Measurements from ENCODE around the gene TPM2. TPM values are rescaled to one million over a fixed set of nuclear protein-coding genes. Genes with fewer than 3 reads are reported as not detected.
"Not testable (repeated sequence)": the region's sequence is repeated elsewhere in the genome, so short reads cannot be mapped to it uniquely, and the experiment has no call there.

Gene TPM2
- total RNA-seq, 2 donors from 2014 or later = 599 to 915 TPM

DNA sequence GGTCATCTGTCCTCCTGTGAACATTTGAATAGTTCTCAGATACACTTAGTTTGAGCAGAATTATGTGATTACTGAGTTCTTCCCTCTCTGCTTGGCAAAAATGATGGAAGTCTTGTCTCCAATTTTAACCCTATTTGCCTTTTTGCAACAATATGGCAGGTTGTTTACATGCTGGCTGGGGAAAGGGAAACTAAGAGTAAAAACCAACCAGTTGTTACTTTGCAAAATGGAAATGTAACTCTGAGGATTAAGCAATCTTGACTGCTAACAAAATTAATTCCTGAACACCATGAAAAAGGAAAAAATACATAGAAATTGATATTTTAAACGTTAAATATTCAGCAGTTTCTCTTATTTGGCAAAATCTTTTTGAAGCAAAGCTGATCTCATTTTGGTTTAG is 50.1 kb downstream of the TPM2 start:
- no peaks in the 10 kb centered on the region for H3K36me3 ChIP-seq
- peaks cover 0 to 11% of the 10 kb centered on the region in 2 donors for H3K4me1 ChIP-seq
- no peak overlapping the region for H3K4me3 ChIP-seq
- DNase-seq (ENCODE audit: low spot score) = no peak
- H3K27me3 ChIP-seq = no peaks in the 10 kb centered on the region
- TF ChIP-seq CTCF (IDR thresholded peaks at IDR 0.05) = no peak
- no peak overlapping the region for H3K27ac ChIP-seq
- no peaks in the 10 kb centered on the region for H3K9me3 ChIP-seq

DNA sequence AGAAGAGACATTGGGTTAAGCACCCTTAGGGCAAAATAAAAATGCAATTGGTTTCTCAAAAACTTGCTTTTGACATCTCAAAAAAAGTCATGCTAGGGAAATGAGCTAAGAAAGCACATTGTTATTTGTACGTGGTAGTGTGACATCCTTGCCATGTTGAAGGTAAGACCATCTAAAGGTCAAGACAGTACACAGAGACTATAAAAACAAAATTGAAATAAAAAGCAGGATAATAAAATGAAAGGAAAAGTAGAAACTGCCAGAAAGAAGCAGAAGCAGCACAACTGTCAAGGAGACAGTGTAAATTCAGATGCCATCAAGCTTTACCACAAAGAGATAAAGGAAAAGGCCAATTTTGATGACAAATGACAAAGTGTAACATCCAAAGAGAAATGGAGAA is 50.5 kb downstream of the TPM2 start:
- not testable (repeated sequence) for H3K36me3 ChIP-seq; DNase-seq (ENCODE audit: low spot score); H3K27me3 ChIP-seq; H3K27ac ChIP-seq; H3K4me3 ChIP-seq; H3K9me3 ChIP-seq
- peaks cover 0 to 11% of the 10 kb centered on the region in 2 donors for H3K4me1 ChIP-seq

- not testable (repeated sequence) for H3K27ac ChIP-seq; H3K4me3 ChIP-seq; DNase-seq (ENCODE audit: low spot score); H3K9me3 ChIP-seq; H3K36me3 ChIP-seq; H3K27me3 ChIP-seq
- H3K4me1 ChIP-seq = peaks cover 0 to 11% of the 10 kb centered on the region in 2 donors
Observed at GRCh38 chr9:35638751-35639150, 51.0 kb downstream of the TPM2 start.

- H3K9me3 ChIP-seq; H3K27ac ChIP-seq; H3K4me3 ChIP-seq; DNase-seq (ENCODE audit: low spot score); H3K27me3 ChIP-seq; H3K36me3 ChIP-seq: not testable (repeated sequence)
- H3K4me1 ChIP-seq = peaks cover 0 to 11% of the 10 kb centered on the region in 2 donors
Observed at GRCh38 chr9:35637427-35637955, 52.2 kb downstream of the TPM2 start.

DNA sequence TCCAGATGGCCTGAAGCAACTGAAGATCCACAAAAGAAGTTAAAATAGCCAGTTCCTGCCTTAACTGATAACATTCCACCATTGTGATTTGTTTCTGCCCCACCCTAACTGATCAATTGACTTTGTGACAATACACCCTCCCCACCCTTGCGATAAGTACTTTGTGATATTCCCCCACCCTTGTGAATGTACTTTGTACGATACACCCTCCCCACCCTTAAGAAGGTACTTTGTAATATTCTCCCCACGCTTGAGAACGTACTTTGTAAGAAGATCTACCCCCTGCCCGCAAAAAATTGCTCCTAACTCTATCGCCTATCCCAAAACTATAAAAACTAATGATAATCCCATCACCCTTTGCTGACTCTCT is 52.9 kb downstream of the TPM2 start:
- H3K36me3 ChIP-seq; DNase-seq (ENCODE audit: low spot score); H3K27ac ChIP-seq; H3K4me3 ChIP-seq; H3K27me3 ChIP-seq; H3K9me3 ChIP-seq: not testable (repeated sequence)
- H3K4me1 ChIP-seq = peaks cover 0 to 11% of the 10 kb centered on the region in 2 donors

DNA sequence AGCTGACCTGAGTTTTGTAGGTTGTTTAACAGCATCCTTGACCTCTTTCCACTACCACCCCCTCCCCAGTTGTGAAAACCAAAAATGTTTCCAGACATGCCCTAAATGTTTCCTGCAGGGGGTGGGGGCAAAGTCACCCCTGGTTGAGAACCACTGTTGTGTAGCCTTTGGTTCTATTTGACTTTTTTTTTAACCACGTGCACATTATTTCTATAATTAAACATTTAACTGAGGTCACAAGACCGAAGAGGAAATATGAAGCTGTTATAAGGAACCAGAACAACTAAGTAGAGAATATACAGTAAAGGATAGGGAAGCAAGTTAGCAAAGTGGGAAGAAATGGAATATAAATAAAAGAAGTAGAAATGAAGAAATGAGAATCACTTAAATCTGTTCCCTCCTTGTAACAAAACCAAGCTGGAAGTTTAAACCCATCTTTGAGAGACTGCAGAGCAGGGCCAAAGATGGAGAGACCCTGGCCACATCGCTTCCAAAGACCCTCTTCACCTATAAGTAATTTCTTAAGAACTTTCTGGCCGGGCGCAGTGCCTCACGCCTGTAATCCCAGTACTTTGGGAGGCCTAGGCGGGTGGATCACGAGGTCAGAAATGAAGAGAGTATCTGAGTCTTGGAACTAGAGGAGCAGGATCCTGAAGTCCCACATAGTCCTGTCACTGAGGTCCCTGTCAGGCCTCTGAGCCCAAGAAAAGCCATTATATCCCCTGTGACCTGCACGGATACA is 53.4 kb downstream of the TPM2 start:
- Histone ChIP-seq H3K27me3 (no peaks in the 10 kb centered on the region), H3K4me1 (peaks cover 0 to 11% of the 10 kb centered on the region in 2 donors), H3K9me3 (no peaks in the 10 kb centered on the region), H3K36me3 (no peaks in the 10 kb centered on the region), H3K27ac (no peak overlapping the region), H3K4me3 (no peak overlapping the region)
- no peak for TF ChIP-seq CTCF (IDR thresholded peaks at IDR 0.05)
- DNase-seq (ENCODE audit: low spot score) = no peak

DNA sequence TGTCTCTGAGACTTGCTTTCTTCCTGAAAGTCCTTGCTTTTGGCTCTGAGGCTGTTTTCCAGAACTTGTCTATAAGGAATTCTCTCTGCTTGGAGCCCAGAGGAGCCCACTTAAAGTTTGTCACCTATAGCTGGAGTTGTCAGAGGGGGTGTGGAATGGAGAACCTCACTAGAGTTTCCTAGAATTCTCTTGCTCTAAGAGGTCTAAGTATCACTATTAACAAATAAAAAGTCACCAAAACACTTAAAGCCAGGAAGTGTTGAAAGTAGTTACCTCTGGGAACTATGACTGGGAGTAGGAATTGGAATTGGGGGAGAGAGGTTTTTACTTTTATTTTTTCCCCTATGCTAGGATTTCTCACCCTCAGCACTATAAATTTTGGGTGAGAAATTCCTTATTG is 54.0 kb downstream of the TPM2 start:
- DNase-seq (ENCODE audit: low spot score) = no peak
- H3K27ac ChIP-seq = no peak overlapping the region
- H3K9me3 ChIP-seq = no peaks in the 10 kb centered on the region
- H3K36me3 ChIP-seq = no peaks in the 10 kb centered on the region
- H3K4me1 ChIP-seq = peaks cover 0 to 11% of the 10 kb centered on the region in 2 donors
- no peak for TF ChIP-seq CTCF (IDR thresholded peaks at IDR 0.05)
- no peak overlapping the region for H3K4me3 ChIP-seq
- no peaks in the 10 kb centered on the region for H3K27me3 ChIP-seq

Small RNAs within 50 kb of the gene (microRNA-seq; reads per million reads assigned to microRNA genes)
- 0 to 0.71 reads per million in 2 donors for gene MIR6852 (ENCODE audit: borderline number of aligned reads in 2 of 2, borderline replicate concordance in 1 of 2)
- 0.71 to 1.4 reads per million in 2 donors for gene MIR6853 (ENCODE audit: borderline number of aligned reads in 2 of 2, borderline replicate concordance in 1 of 2)

Other genes starting within 250 kb of the TPM2 start
- 10 to 100 TPM; 33.0 to 49.1 TPM for gene RUSC2, start 199.8 kb downstream of the TPM2 start, total RNA-seq
- gene TESK1, start 84.7 kb downstream of the TPM2 start, total RNA-seq = 10 to 100 TPM; 16.5 to 28.0 TPM
- gene CD72, start 71.5 kb downstream of the TPM2 start, total RNA-seq = 1 to 10 TPM in 1 of 2 donors, under 1 TPM in 1; 0.79 to 1.3 TPM
- under 1 TPM in 1 of 2 donors, not detected in 1; 0.55 TPM for gene SIT1, start 39.0 kb downstream of the TPM2 start, total RNA-seq
- gene RMRP, start 31.9 kb downstream of the TPM2 start, total RNA-seq = 100 to 1,000 TPM in 1 of 2 donors, not detected in 1; 431 TPM
- 10 to 100 TPM; 38.5 to 64.3 TPM for gene CCDC107, start 31.6 kb downstream of the TPM2 start, total RNA-seq
- gene ARHGEF39, start 24.7 kb downstream of the TPM2 start, total RNA-seq = under 1 TPM in 1 of 2 donors, not detected in 1; 0.44 TPM
- 1 to 10 TPM; 5.5 to 5.9 TPM for gene CA9, start 16.0 kb downstream of the TPM2 start, total RNA-seq
- gene TLN1, start 42.3 kb upstream of the TPM2 start, total RNA-seq = 100 to 1,000 TPM; 273 to 370 TPM
- 10 to 100 TPM; 34.6 to 48.5 TPM for gene CREB3, start 42.7 kb upstream of the TPM2 start, total RNA-seq
- gene GBA2, start 59.3 kb upstream of the TPM2 start, total RNA-seq = 10 to 100 TPM; 64.1 to 76.3 TPM
- gene RGP1, start 59.4 kb upstream of the TPM2 start, total RNA-seq = 10 to 100 TPM; 21.3 to 25.7 TPM
- not detected for gene MSMP, start 64.4 kb upstream of the TPM2 start, total RNA-seq
- gene NPR2, start 101.7 kb upstream of the TPM2 start, total RNA-seq = 10 to 100 TPM; 17.7 to 27.2 TPM
- 1 to 10 TPM; 1.6 to 4.1 TPM for gene SPAG8, start 122.3 kb upstream of the TPM2 start, total RNA-seq
- 10 to 100 TPM; 31.3 to 35.0 TPM for gene HINT2, start 125.1 kb upstream of the TPM2 start, total RNA-seq
- gene FAM221B, start 138.8 kb upstream of the TPM2 start, total RNA-seq = not detected
- gene TMEM8B, start 139.3 kb upstream of the TPM2 start, total RNA-seq = 10 to 100 TPM; 10.3 TPM
- gene OR13J1, start 180.5 kb upstream of the TPM2 start, total RNA-seq = not detected
- gene HRCT1, start 216.3 kb upstream of the TPM2 start, total RNA-seq = 10 to 100 TPM in 1 of 2 donors, 1 to 10 TPM in 1; 4.9 to 12.5 TPM
- 1 to 10 TPM; 3.8 to 6.3 TPM for gene SPAAR, start 219.6 kb upstream of the TPM2 start, total RNA-seq

Data from right atrium auricular region (tissue), 2 donors.